ENCODE results near the gene PAX2. TPM values are rescaled to one million over a fixed set of nuclear protein-coding genes. Genes with fewer than 3 reads are reported as not detected.

PAX2 gene
- polyA plus RNA-seq, 2 donors = not detected

- peaks cover 0 to 2% of the 10 kb centered on the region in 2 donors for H3K9me3 ChIP-seq (ENCODE audit: control insufficient read depth in 2 of 2, insufficient read depth in 1 of 2, low read depth in 1 of 2, low read length in 1 of 2)
- no peak overlapping the region for H3K4me3 ChIP-seq (ENCODE audit: low read depth in 1 of 2, low read length in 2 of 2)
- H3K27me3 ChIP-seq (ENCODE audit: control insufficient read depth in 1 of 2, insufficient read depth in 2 of 2, low read length in 2 of 2) = no peaks in the 10 kb centered on the region
- H3K4me1 ChIP-seq (ENCODE audit: control insufficient read depth in 2 of 2, insufficient read depth in 2 of 2, low read length in 1 of 2) = no peaks in the 10 kb centered on the region
- no peaks in the 10 kb centered on the region for H3K36me3 ChIP-seq (ENCODE audit: control insufficient read depth in 2 of 2, insufficient read depth in 2 of 2, low read length in 1 of 2)
- 72 to 83% methylated on average over 13 of the region's 13 CpGs for WGBS, 2 donors
- no peak overlapping the region for H3K27ac ChIP-seq (ENCODE audit: low read depth in 2 of 2, low read length in 1 of 2)
Observed at GRCh38 chr10:100782461-100783244, 37.3 kb downstream of the PAX2 start.

- Histone ChIP-seq H3K4me1 (ENCODE audit: control insufficient read depth in 2 of 2, insufficient read depth in 2 of 2, low read length in 1 of 2) (no peaks in the 10 kb centered on the region), H3K9me3 (ENCODE audit: control insufficient read depth in 2 of 2, insufficient read depth in 1 of 2, low read depth in 1 of 2, low read length in 1 of 2) (peaks cover 0 to 2% of the 10 kb centered on the region in 2 donors), H3K27me3 (ENCODE audit: control insufficient read depth in 1 of 2, insufficient read depth in 2 of 2, low read length in 2 of 2) (no peaks in the 10 kb centered on the region), H3K36me3 (ENCODE audit: control insufficient read depth in 2 of 2, insufficient read depth in 2 of 2, low read length in 1 of 2) (no peaks in the 10 kb centered on the region), H3K4me3 (ENCODE audit: low read depth in 1 of 2, low read length in 2 of 2) (no peak overlapping the region), H3K27ac (ENCODE audit: low read depth in 2 of 2, low read length in 1 of 2) (no peak overlapping the region)
- WGBS, 2 donors = 78 to 81% methylated on average over 3 of the region's 3 CpGs
Observed at GRCh38 chr10:100784126-100784525, 38.7 kb downstream of the PAX2 start.

DNA sequence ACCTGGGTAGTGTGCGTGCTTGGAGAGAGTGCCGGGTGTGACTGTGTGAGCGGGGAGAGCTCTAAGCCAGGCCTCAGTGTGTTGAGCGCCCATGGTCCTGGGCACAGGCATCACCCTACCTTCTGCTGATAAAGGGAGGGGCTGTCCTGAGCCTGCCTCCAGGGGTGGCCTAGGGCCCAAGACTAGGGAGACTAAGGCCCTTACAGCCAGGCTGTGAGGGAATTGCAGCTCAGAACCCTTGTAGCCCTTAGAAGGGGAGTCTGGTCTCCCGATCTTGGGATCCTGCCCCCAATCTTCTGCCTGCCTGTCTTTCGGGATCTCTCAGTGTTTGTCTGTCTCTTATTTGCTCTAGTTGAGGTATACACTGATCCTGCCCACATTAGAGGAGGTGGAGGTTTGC is 41.2 kb downstream of the PAX2 start:
- H3K4me1 ChIP-seq (ENCODE audit: control insufficient read depth in 2 of 2, insufficient read depth in 2 of 2, low read length in 1 of 2) = no peaks in the 10 kb centered on the region
- WGBS, 2 donors = 90 to 92% methylated on average over 6 of the region's 6 CpGs
- no peak overlapping the region for H3K4me3 ChIP-seq (ENCODE audit: low read depth in 1 of 2, low read length in 2 of 2)
- H3K27me3 ChIP-seq (ENCODE audit: control insufficient read depth in 1 of 2, insufficient read depth in 2 of 2, low read length in 2 of 2) = no peaks in the 10 kb centered on the region
- H3K27ac ChIP-seq (ENCODE audit: low read depth in 2 of 2, low read length in 1 of 2) = no peak overlapping the region
- no peaks in the 10 kb centered on the region for H3K36me3 ChIP-seq (ENCODE audit: control insufficient read depth in 2 of 2, insufficient read depth in 2 of 2, low read length in 1 of 2)
- H3K9me3 ChIP-seq (ENCODE audit: control insufficient read depth in 2 of 2, insufficient read depth in 1 of 2, low read depth in 1 of 2, low read length in 1 of 2) = no peaks in the 10 kb centered on the region

- WGBS, 2 donors = 61% methylated on average over 18 of the region's 18 CpGs
- Histone ChIP-seq H3K36me3 (ENCODE audit: control insufficient read depth in 2 of 2, insufficient read depth in 2 of 2, low read length in 1 of 2) (no peaks in the 10 kb centered on the region), H3K9me3 (ENCODE audit: control insufficient read depth in 2 of 2, insufficient read depth in 1 of 2, low read depth in 1 of 2, low read length in 1 of 2) (no peaks in the 10 kb centered on the region), H3K4me3 (ENCODE audit: low read depth in 1 of 2, low read length in 2 of 2) (no peak overlapping the region), H3K27ac (ENCODE audit: low read depth in 2 of 2, low read length in 1 of 2) (no peak overlapping the region), H3K27me3 (ENCODE audit: control insufficient read depth in 1 of 2, insufficient read depth in 2 of 2, low read length in 2 of 2) (no peaks in the 10 kb centered on the region), H3K4me1 (ENCODE audit: control insufficient read depth in 2 of 2, insufficient read depth in 2 of 2, low read length in 1 of 2) (no peaks in the 10 kb centered on the region)
Observed at GRCh38 chr10:100788002-100788903, 42.9 kb downstream of the PAX2 start.

DNA sequence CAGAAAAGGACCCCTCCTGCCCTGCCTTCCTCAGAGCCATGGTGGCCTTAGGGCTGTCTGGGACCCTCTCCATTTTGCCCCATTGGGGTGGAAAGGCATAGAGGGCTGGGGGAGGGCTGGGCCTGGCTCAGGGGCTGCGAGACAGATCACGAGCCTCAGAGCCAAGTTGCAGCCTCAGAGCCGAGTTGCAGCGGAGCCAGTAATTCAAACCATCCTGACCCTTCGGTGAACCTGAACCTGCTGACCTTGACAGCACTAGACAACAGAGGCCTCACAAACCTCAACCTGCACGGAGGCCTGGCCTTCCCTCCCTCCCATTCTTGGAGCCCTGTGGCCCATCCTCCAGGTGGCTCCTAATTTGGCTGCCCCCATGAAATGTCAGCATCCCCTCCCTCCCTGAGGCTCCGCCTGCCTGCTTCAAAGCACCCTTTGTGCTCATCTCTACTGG is 45.4 kb downstream of the PAX2 start:
- Histone ChIP-seq H3K9me3 (ENCODE audit: control insufficient read depth in 2 of 2, insufficient read depth in 1 of 2, low read depth in 1 of 2, low read length in 1 of 2) (no peaks in the 10 kb centered on the region), H3K36me3 (ENCODE audit: control insufficient read depth in 2 of 2, insufficient read depth in 2 of 2, low read length in 1 of 2) (no peaks in the 10 kb centered on the region), H3K4me3 (ENCODE audit: low read depth in 1 of 2, low read length in 2 of 2) (no peak overlapping the region), H3K27me3 (ENCODE audit: control insufficient read depth in 1 of 2, insufficient read depth in 2 of 2, low read length in 2 of 2) (no peaks in the 10 kb centered on the region), H3K4me1 (ENCODE audit: control insufficient read depth in 2 of 2, insufficient read depth in 2 of 2, low read length in 1 of 2) (no peaks in the 10 kb centered on the region), H3K27ac (ENCODE audit: low read depth in 2 of 2, low read length in 1 of 2) (no peak overlapping the region)
- 44 to 49% methylated on average over 7 of the region's 7 CpGs for WGBS, 2 donors

DNA sequence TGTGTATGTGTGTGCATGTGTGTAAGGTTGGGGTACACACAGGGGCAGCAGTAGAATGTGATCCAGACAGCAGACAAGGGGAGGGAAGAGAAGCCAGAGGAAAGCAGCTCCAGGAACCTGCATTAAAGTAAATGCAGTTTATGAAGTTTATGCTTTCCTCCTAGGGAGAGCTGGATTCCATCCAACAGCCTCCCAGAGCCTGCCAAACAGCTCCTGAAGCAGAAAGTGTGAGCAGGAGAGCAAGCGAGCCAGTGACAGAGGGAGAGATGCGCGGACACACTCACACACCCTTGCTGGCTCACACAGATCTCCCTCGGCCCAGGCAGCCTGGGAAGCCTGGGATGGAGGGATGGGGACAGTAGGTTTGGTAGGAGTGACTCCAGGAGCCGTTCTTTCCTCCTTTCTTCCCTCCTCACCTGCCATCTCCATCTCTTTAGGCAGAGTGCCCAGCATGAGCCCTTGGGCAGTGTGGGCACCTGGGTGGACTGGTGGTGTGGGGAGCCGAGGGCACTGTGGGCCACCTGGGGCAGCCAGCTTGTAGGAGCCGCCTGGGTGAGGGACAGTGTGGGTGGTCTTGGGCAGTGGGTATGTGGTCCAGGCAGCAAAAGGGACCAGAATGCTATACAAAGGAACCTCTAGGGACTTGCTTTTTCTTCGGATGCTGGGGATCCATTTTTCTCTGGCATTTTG is 46.1 kb downstream of the PAX2 start:
- Histone ChIP-seq H3K36me3 (ENCODE audit: control insufficient read depth in 2 of 2, insufficient read depth in 2 of 2, low read length in 1 of 2) (no peaks in the 10 kb centered on the region), H3K4me1 (ENCODE audit: control insufficient read depth in 2 of 2, insufficient read depth in 2 of 2, low read length in 1 of 2) (no peaks in the 10 kb centered on the region), H3K27ac (ENCODE audit: low read depth in 2 of 2, low read length in 1 of 2) (no peak overlapping the region), H3K9me3 (ENCODE audit: control insufficient read depth in 2 of 2, insufficient read depth in 1 of 2, low read depth in 1 of 2, low read length in 1 of 2) (no peaks in the 10 kb centered on the region), H3K27me3 (ENCODE audit: control insufficient read depth in 1 of 2, insufficient read depth in 2 of 2, low read length in 2 of 2) (no peaks in the 10 kb centered on the region), H3K4me3 (ENCODE audit: low read depth in 1 of 2, low read length in 2 of 2) (no peak overlapping the region)
- 47 to 57% methylated on average over 8 of the region's 8 CpGs for WGBS, 2 donors

DNA sequence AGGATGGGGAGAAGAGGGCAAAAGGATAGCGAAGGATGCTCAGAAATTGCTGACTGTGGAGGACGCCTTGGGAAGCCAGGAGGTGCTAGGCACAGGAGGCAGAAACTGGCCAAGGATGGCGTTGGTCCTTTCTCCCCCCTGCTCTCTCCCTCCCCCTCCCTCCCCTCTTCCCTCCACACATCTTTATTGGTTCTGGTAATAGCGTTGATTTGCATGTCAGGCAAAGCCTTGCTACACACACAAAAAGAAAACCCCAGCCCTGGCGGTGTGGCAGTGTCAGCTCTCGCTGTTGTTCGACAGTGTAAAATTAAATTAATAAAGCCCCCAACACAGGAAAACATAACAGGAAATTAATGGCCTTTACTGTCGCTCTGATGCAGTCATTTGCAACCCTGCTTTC is 47.2 kb downstream of the PAX2 start:
- Histone ChIP-seq H3K4me1 (ENCODE audit: control insufficient read depth in 2 of 2, insufficient read depth in 2 of 2, low read length in 1 of 2) (no peaks in the 10 kb centered on the region), H3K9me3 (ENCODE audit: control insufficient read depth in 2 of 2, insufficient read depth in 1 of 2, low read depth in 1 of 2, low read length in 1 of 2) (no peaks in the 10 kb centered on the region), H3K27ac (ENCODE audit: low read depth in 2 of 2, low read length in 1 of 2) (no peak overlapping the region), H3K27me3 (ENCODE audit: control insufficient read depth in 1 of 2, insufficient read depth in 2 of 2, low read length in 2 of 2) (no peaks in the 10 kb centered on the region), H3K4me3 (ENCODE audit: low read depth in 1 of 2, low read length in 2 of 2) (no peak overlapping the region), H3K36me3 (ENCODE audit: control insufficient read depth in 2 of 2, insufficient read depth in 2 of 2, low read length in 1 of 2) (no peaks in the 10 kb centered on the region)
- WGBS, 2 donors = 71 to 81% methylated on average over 8 of the region's 8 CpGs

GRCh38 chr10:100793055-100793454 is 47.7 kb downstream of the PAX2 start:
- Histone ChIP-seq H3K4me1 (ENCODE audit: control insufficient read depth in 2 of 2, insufficient read depth in 2 of 2, low read length in 1 of 2) (no peaks in the 10 kb centered on the region), H3K4me3 (ENCODE audit: low read depth in 1 of 2, low read length in 2 of 2) (no peak overlapping the region), H3K9me3 (ENCODE audit: control insufficient read depth in 2 of 2, insufficient read depth in 1 of 2, low read depth in 1 of 2, low read length in 1 of 2) (no peaks in the 10 kb centered on the region), H3K27ac (ENCODE audit: low read depth in 2 of 2, low read length in 1 of 2) (no peak overlapping the region), H3K36me3 (ENCODE audit: control insufficient read depth in 2 of 2, insufficient read depth in 2 of 2, low read length in 1 of 2) (no peaks in the 10 kb centered on the region), H3K27me3 (ENCODE audit: control insufficient read depth in 1 of 2, insufficient read depth in 2 of 2, low read length in 2 of 2) (no peaks in the 10 kb centered on the region)
- 56 to 63% methylated on average over 7 of the region's 7 CpGs for WGBS, 2 donors

GRCh38 chr10:100799881-100800280 is 54.5 kb downstream of the PAX2 start:
- Histone ChIP-seq H3K36me3 (ENCODE audit: control insufficient read depth in 2 of 2, insufficient read depth in 2 of 2, low read length in 1 of 2) (no peaks in the 10 kb centered on the region), H3K4me1 (ENCODE audit: control insufficient read depth in 2 of 2, insufficient read depth in 2 of 2, low read length in 1 of 2) (no peaks in the 10 kb centered on the region), H3K4me3 (ENCODE audit: low read depth in 1 of 2, low read length in 2 of 2) (no peak overlapping the region), H3K9me3 (ENCODE audit: control insufficient read depth in 2 of 2, insufficient read depth in 1 of 2, low read depth in 1 of 2, low read length in 1 of 2) (no peaks in the 10 kb centered on the region), H3K27me3 (ENCODE audit: control insufficient read depth in 1 of 2, insufficient read depth in 2 of 2, low read length in 2 of 2) (peaks cover 0 to 10% of the 10 kb centered on the region in 2 donors), H3K27ac (ENCODE audit: low read depth in 2 of 2, low read length in 1 of 2) (no peak overlapping the region)
- WGBS, 2 donors = 89% methylated on average over 7 of the region's 7 CpGs
